GM19395 (cell line): Measurements from ENCODE around the gene COL8A2.
A peak's percentile ranks its signal among the peaks of the same experiment; 100 is the strongest.

Experiments
- ATAC-seq: cut with Tn5 transposase; IDR thresholded peaks from one replicate; pipeline ENCODE4 v1.9.1; 2021; ENCODE audit warnings: mild to moderate bottlenecking, moderate library complexity; ENCODE audit not compliant: unreplicated experiment

COL8A2 gene

GRCh38 chr1:36137226-36137625 lies 12.2 kb upstream of the COL8A2 start:
- ATAC-seq = no peak

- no peak for ATAC-seq
These were observed 11.5 kb upstream of the COL8A2 start for GRCh38 chr1:36136535-36136934.

- no peak for ATAC-seq
These were observed 10.8 kb upstream of the COL8A2 start for GRCh38 chr1:36135796-36136195.

GRCh38 chr1:36135330-36135667 lies 10.3 kb upstream of the COL8A2 start:
- no peak for ATAC-seq

GRCh38 chr1:36134505-36135329 lies 9.7 kb upstream of the COL8A2 start:
- ATAC-seq = no peak

- ATAC-seq = no peak
These were observed 9.0 kb upstream of the COL8A2 start for GRCh38 chr1:36134031-36134430.

GRCh38 chr1:36133484-36133883 lies 8.5 kb upstream of the COL8A2 start:
- ATAC-seq = no peak

- ATAC-seq = no peak
These were observed 7.0 kb upstream of the COL8A2 start for GRCh38 chr1:36132029-36132428.

GRCh38 chr1:36128905-36129206 lies 3.8 kb upstream of the COL8A2 start:
- no peak for ATAC-seq

GRCh38 chr1:36128126-36128904 lies 3.3 kb upstream of the COL8A2 start:
- no peak for ATAC-seq

GRCh38 chr1:36126797-36127500 lies 1.9 kb upstream of the COL8A2 start:
- no peak for ATAC-seq

GRCh38 chr1:36126005-36126716 lies 1.1 kb upstream of the COL8A2 start:
- ATAC-seq = no peak

- ATAC-seq = no peak
These were observed 456 bp downstream of the COL8A2 start for GRCh38 chr1:36124404-36125128.

- ATAC-seq = peak; percentile 63
These were observed 1.7 kb downstream of the COL8A2 start for GRCh38 chr1:36123356-36123755.

- ATAC-seq = no peak
These were observed 2.7 kb downstream of the COL8A2 start for GRCh38 chr1:36122062-36123030.

GRCh38 chr1:36119456-36119855 lies 5.6 kb downstream of the COL8A2 start:
- ATAC-seq = no peak

- ATAC-seq = no peak
These were observed 6.4 kb downstream of the COL8A2 start for GRCh38 chr1:36118447-36119204.

- ATAC-seq = no peak
These were observed 8.1 kb downstream of the COL8A2 start for GRCh38 chr1:36116901-36117300.

GRCh38 chr1:36115931-36116330 lies 9.1 kb downstream of the COL8A2 start:
- no peak for ATAC-seq
